Adrenal gland (tissue), 12 donors: ENCODE measurements around the gene CACNA1B. TPM values are rescaled to one million over a fixed set of nuclear protein-coding genes. Genes with fewer than 3 reads are reported as not detected.

Experiments used
- DNase-seq, 7 donors: peaks; one replicate each; pipeline ENCODE4 v3.0.0-alpha.2; 2019 to 2020
- H3K27ac ChIP-seq, 5 donors: fragments of 200-600 bp; sonication (generic) in 4 of 5; 1 replicate in 3 of 5; 2 replicates in 2 of 5; pipeline versions ENCODE4 v1.5.1 to v1.8.0; 2016 to 2020; ENCODE audit warnings: mild to moderate bottlenecking in 1 of 5
- H3K27me3 ChIP-seq: fragments of 200-600 bp; 2 replicates; pipeline ENCODE4 v1.8.0; 2021
- H3K36me3 ChIP-seq, 2 donors: fragments of 200-600 bp; replicated peaks in 1 of 2; 1 replicate in 1 of 2; 2 replicates in 1 of 2; pipeline versions ENCODE4 v1.5.1 to v1.8.0; 2018 to 2022
- H3K4me1 ChIP-seq, 2 donors: fragments of 200-600 bp; replicated peaks in 1 of 2; 1 replicate in 1 of 2; 2 replicates in 1 of 2; pipeline versions ENCODE4 v1.5.1 to v1.8.0; 2018 to 2021
- H3K4me3 ChIP-seq, 4 donors: fragments of 200-600 bp; sonication (generic) in 3 of 4; one replicate each; pipeline ENCODE4 v1.5.1; 2016 to 2018
- H3K9me3 ChIP-seq, 3 donors: fragments of 200-600 bp; sonication (generic) in 1 of 3; replicated peaks in 1 of 3; 1 replicate in 2 of 3; 2 replicates in 1 of 3; pipeline versions ENCODE4 v1.5.1 to v1.8.0; 2016 to 2021
- POLR2A ChIP-seq, 2 donors: fragments of 450-650 bp; IDR thresholded peaks; one replicate each; pipeline ENCODE4 v1.6.1; 2017; ENCODE audit warnings: antibody characterized with exemption in 2 of 2, mild to moderate bottlenecking in 2 of 2, moderate library complexity in 1 of 2
- WGBS, 4 donors: extraction: QIAGEN DNeasy Blood & Tissue Kit in 2 of 4; methylation state at CpG; one replicate each; pipeline versions ENCODE4 v1.1.5 to v1.1.7; 2013 to 2017; 5-methylcytosine and 5-hydroxymethylcytosine counted together
- intact Hi-C, 2 donors: fragments of 100-400 bp; cut with DNase I; formaldehyde crosslinking; loops; one replicate each; pipeline versions ENCODE4 v1.14.1 to v1.15.0; 2022 to 2023
- polyA plus RNA-seq, 3 donors: library from polyadenylated mRNA; stranded (reverse); fragments of 200-250 nt in 2 of 3; fragments of 350-450 nt in 1 of 3; fragmentation: Illumina TruSeq in 1 of 3; extraction: RNeasy Lipid Tissue Mini Kit (QIAGEN cat#74804) in 1 of 3; gene quantifications; one replicate each; pipeline ENCODE4 v1.2.3, GENCODE V29; 2013 to 2014
- total RNA-seq, 9 donors: library from RNA; depleted of rRNA in 4 of 9; stranded (reverse); fragments of >200 nt in 4 of 9; fragments of 120-200 nt in 1 of 9; fragmentation: NEBNext Ultra II Directional in 1 of 9; extraction: Animal tissue kit (Norgen Biotek cat#: 25700) in 1 of 9; gene quantifications; one replicate each; pipeline versions ENCODE4 v1.1.0 to v1.2.4, GENCODE V29; 2013 to 2023
- TF ChIP-seq, protein P1 (sequence below), 6 experiments: fragments of 450-650 bp in 4 of 6; fragments of 200-600 bp in 2 of 6; sonication (generic) in 1 of 6; IDR thresholded peaks; 1 replicate in 5 of 6; 2 replicates in 1 of 6; pipeline versions ENCODE4 v1.5.1 to v1.8.0; 2016 to 2021; ENCODE audit warnings: antibody characterized with exemption in 6 of 6, mild to moderate bottlenecking in 2 of 6, moderate library complexity in 1 of 6
- donor health status: healthy with polysubstance abuse.
- donor health status: Bipolar disorder and iron deficiency.
- donor health status: DM: yes; HTN: yes; CAD: no.
- donor health status: DM: no; HTN: no; CAD: no.
- donor health status: DM: no; HTN: no; CAD: no.
- donor health status: DM: yes; HTN: yes; CAD: no.

Gene CACNA1B
- total and polyA plus RNA-seq, 12 donors, result 0.04 to 4.9 (median 1.1) TPM; not detected in 1

DNA sequence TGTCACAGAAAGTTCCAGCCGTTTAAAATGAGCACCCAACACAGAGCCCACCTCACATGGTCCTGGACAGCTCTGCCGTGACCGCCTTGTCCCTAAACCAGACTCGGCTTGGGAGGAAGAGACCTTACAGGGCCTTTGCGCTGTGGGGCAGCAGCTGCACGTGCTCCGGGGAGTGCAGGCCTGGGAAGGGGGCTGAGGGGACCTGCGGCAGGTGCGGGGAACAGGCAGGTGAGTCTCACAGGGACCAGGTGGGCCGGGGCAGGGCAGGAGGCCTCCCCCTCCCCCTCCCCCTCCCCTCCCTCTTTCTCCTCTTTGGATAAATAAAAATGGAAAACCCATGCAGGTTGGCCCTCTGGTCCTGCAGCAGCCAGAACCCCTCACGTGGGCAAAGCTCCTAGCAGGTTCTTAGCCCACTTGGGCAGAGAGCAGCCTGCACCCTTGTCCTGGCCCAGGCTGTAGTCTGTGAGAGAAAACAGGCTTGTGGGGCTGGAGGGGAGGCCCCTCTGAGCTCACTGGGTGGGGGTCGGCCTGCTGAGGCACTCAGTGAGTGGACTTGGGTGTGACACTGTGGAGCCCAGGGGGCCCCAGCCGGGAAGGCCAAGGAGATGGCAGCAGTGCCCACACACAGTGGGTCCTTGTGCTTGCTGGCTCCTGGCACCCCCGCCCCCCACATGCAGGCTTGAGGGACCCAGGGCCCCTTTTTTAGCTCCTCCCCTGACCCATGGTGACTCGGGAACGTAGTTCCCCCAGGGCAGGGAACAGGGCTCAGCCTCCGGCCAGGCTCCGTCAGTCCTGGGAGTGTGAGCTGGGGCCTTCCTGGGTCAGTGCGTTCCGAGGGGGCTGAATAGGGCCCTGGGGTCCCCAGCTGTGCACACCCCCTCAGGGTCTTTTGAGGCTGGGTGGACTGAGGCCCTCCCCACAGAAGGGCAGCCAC lies 40.0 kb upstream of the CACNA1B start:
- Histone ChIP-seq H3K4me1 (no peaks in the 10 kb centered on the region), H3K9me3 (no peaks in the 10 kb centered on the region), H3K27me3 (no peaks in the 10 kb centered on the region), H3K36me3 (peaks cover 0 to 43% of the 10 kb centered on the region in 2 donors), H3K4me3 (no peak overlapping the region), H3K27ac (no peak overlapping the region)
- TF ChIP-seq, protein P1, sequence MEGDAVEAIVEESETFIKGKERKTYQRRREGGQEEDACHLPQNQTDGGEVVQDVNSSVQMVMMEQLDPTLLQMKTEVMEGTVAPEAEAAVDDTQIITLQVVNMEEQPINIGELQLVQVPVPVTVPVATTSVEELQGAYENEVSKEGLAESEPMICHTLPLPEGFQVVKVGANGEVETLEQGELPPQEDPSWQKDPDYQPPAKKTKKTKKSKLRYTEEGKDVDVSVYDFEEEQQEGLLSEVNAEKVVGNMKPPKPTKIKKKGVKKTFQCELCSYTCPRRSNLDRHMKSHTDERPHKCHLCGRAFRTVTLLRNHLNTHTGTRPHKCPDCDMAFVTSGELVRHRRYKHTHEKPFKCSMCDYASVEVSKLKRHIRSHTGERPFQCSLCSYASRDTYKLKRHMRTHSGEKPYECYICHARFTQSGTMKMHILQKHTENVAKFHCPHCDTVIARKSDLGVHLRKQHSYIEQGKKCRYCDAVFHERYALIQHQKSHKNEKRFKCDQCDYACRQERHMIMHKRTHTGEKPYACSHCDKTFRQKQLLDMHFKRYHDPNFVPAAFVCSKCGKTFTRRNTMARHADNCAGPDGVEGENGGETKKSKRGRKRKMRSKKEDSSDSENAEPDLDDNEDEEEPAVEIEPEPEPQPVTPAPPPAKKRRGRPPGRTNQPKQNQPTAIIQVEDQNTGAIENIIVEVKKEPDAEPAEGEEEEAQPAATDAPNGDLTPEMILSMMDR (IDR thresholded peaks at IDR 0.05), result no peak
- TF ChIP-seq POLR2A (IDR thresholded peaks at IDR 0.05), result no peak
- peak in 1 of 7 donors; percentile 18 for DNase-seq
- intact Hi-C loops, result no loop called here
- 90 to 100% (median 91%) methylated on average over 1 to 20 of the region's 20 CpGs for WGBS, 4 donors

DNA sequence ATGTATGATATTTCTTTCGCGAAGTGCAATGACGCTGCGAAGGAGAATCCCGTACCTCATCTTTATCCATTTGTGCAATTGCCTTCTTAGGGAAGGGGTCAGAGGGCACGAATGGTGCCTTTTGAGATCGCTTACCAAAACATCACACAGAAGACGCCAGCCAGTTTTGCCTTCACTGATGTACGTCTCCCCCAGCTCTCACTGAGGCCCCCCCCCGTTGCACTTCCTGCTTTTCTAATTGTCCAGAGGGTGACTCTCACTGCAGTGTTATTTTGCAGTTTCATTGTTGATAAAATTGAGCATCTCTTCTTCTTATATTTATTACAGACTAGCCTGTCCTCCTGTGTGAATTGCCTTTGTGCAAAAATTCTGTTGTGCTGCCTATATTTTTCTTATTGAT lies 39.0 kb upstream of the CACNA1B start:
- Histone ChIP-seq H3K9me3 (no peaks in the 10 kb centered on the region), H3K36me3 (peaks cover 0 to 34% of the 10 kb centered on the region in 2 donors), H3K4me3 (no peak overlapping the region), H3K27me3 (no peaks in the 10 kb centered on the region), H3K4me1 (no peaks in the 10 kb centered on the region), H3K27ac (no peak overlapping the region)
- no peak for DNase-seq
- 94 to 96% (median 95%) methylated on average over 10 of the region's 10 CpGs for WGBS, 4 donors
- TF ChIP-seq, protein P1 (IDR thresholded peaks at IDR 0.05), result no peak
- no peak for TF ChIP-seq POLR2A (IDR thresholded peaks at IDR 0.05)
- intact Hi-C loops, result no loop called here

DNA sequence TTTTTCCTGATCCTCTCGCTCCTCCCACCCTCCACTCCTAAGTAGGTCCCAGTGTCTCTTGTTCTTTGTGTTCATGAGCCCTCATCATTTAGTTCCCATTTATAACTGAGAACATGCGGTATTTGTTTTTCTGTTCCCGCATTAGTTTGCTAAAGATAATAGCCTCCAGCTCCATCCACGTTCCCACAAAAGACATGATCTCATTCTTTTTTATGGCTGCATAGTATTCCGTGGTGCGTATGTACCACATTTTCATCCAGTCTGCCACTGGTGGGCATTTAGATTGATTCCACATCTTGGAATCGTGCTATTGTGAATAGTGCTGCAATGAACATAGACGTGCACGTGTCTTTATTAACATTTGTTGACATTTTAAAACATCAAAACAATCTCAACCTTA lies 34.2 kb upstream of the CACNA1B start:
- Histone ChIP-seq H3K27ac (no peak overlapping the region), H3K4me1 (no peaks in the 10 kb centered on the region), H3K27me3 (no peaks in the 10 kb centered on the region), H3K9me3 (no peaks in the 10 kb centered on the region), H3K4me3 (no peak overlapping the region), H3K36me3 (no peaks in the 10 kb centered on the region)
- 84 to 95% (median 91%) methylated on average over 9 of the region's 9 CpGs for WGBS, 4 donors
- intact Hi-C loops, result no loop called here
- DNase-seq, result no peak
- TF ChIP-seq, protein P1 (IDR thresholded peaks at IDR 0.05), result no peak
- TF ChIP-seq POLR2A (IDR thresholded peaks at IDR 0.05), result no peak

DNA sequence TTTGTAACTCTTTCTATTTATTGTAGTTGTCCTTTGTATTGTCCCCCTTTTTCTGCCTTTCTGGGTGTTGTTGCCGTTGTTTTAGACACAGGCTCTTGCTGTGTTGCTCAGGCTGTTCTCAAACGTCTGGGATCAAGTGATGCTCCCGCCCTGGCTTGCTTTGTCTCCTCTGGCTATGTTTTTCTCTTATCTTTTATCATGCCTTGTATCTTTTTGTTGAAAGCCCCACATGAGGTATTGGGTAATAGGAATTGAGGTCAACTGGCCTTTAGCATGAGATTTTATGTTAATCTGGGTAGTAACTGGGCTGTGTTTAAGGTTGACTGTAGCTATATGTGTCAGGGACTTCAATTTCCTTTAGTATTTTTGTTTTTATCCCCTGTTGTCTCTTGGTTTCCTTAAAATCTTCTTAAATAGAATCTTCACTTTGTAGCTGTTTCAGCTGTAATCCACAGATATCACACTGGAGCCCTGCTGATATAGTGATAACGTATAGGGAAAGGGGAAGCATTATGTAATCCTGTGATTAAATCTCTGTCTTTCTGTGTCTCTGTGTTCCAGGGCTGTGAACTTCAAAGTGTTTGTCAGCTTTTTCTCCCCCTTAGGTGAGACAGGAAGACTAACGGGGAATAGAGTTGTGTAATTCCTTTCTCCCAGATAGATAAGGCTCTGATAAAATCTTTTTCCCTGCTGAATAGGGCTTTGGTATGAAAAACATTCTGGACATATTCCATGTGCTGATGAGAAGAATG lies 25.9 kb upstream of the CACNA1B start:
- Histone ChIP-seq H3K27me3 (no peaks in the 10 kb centered on the region), H3K27ac (no peak overlapping the region), H3K36me3 (no peaks in the 10 kb centered on the region), H3K9me3 (peaks cover 0 to 12% (median 0%) of the 10 kb centered on the region in 3 donors), H3K4me1 (no peaks in the 10 kb centered on the region), H3K4me3 (no peak overlapping the region)
- DNase-seq, result no peak
- WGBS, 4 donors, result 49 to 60% (median 56%) methylated on average over 5 of the region's 5 CpGs
- intact Hi-C loops, result no loop called here
- TF ChIP-seq, protein P1 (IDR thresholded peaks at IDR 0.05), result no peak
- TF ChIP-seq POLR2A (IDR thresholded peaks at IDR 0.05), result no peak
